Tibial nerve (tissue), 4 donors: Measurements from ENCODE around the gene NR0B1.

Experiments used
- EP300 ChIP-seq, 2 donors: sonication (generic); formaldehyde crosslinking; IDR thresholded peaks; one replicate each; pipeline ENCODE4 v1.6.1; 2017; ENCODE audit warnings: antibody characterized with exemption in 2 of 2, mild to moderate bottlenecking in 1 of 2
- POLR2A ChIP-seq, 2 donors: fragments of 450-650 bp; IDR thresholded peaks; one replicate each; pipeline ENCODE4 v1.6.1; 2017; ENCODE audit warnings: antibody characterized with exemption in 2 of 2, mild to moderate bottlenecking in 2 of 2, moderate library complexity in 2 of 2
- TF ChIP-seq, protein P1 (sequence below), 5 experiments: fragments of 200-600 bp in 3 of 5; fragments of 450-650 bp in 2 of 5; sonication (generic) in 3 of 5; IDR thresholded peaks; one replicate each; pipeline ENCODE4 v1.5.1; 2016 to 2019; ENCODE audit warnings: antibody characterized with exemption in 5 of 5, mild to moderate bottlenecking in 3 of 5, moderate library complexity in 2 of 5

DNA sequence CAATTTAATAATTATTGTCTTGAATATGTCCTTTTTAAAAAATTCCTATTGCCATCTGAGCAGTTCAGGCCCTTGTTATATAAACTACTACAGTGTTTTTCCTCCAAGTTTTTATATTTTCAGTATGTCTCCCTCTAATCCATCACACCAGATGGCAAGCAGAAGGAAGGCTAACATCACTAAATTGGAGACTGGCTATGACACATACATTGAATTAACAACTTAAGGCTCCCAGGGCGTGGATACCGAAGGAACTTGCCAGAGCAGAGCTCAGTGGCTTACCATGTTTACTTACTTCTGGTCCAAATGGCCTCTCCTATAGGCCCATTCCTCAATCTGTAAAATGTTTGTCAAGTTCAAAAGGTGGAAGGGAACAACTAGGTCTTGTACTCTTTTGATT lies 49.3 kb downstream of the NR0B1 start:
- TF ChIP-seq, protein P1, sequence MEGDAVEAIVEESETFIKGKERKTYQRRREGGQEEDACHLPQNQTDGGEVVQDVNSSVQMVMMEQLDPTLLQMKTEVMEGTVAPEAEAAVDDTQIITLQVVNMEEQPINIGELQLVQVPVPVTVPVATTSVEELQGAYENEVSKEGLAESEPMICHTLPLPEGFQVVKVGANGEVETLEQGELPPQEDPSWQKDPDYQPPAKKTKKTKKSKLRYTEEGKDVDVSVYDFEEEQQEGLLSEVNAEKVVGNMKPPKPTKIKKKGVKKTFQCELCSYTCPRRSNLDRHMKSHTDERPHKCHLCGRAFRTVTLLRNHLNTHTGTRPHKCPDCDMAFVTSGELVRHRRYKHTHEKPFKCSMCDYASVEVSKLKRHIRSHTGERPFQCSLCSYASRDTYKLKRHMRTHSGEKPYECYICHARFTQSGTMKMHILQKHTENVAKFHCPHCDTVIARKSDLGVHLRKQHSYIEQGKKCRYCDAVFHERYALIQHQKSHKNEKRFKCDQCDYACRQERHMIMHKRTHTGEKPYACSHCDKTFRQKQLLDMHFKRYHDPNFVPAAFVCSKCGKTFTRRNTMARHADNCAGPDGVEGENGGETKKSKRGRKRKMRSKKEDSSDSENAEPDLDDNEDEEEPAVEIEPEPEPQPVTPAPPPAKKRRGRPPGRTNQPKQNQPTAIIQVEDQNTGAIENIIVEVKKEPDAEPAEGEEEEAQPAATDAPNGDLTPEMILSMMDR (IDR thresholded peaks at IDR 0.05), result no peak
- TF ChIP-seq EP300 (IDR thresholded peaks at IDR 0.05) (no peak), POLR2A (IDR thresholded peaks at IDR 0.05) (no peak)
